MG63 (cell line): ENCODE results near the gene FABP2. TPM values are rescaled to one million over a fixed set of nuclear protein-coding genes. Genes with fewer than 3 reads are reported as not detected.
A peak's percentile ranks its signal among the peaks of the same experiment; 100 is the strongest.
"Not testable (repeated sequence)": the region's sequence is repeated elsewhere in the genome, so short reads cannot be mapped to it uniquely, and the experiment has no call there.

Source experiments
- DNase-seq: peaks from one replicate; pipeline ENCODE4 v3.0.0-alpha.2; 2020
- H3K27me3 ChIP-seq: fragments of 250-450 bp; sonication (Bioruptor Pico); 2 replicates; pipeline ENCODE4 v1.5.1; 2020; ENCODE audit warnings: mild to moderate bottlenecking, moderate library complexity
- H3K36me3 ChIP-seq: fragments of 250-450 bp; sonication (Bioruptor Pico); 2 replicates; pipeline ENCODE4 v1.5.1; 2020; ENCODE audit warnings: mild to moderate bottlenecking, moderate library complexity
- H3K4me3 ChIP-seq: fragments of 250-450 bp; sonication (Bioruptor Pico); 2 replicates; pipeline ENCODE4 v1.5.1; 2020; ENCODE audit warnings: mild to moderate bottlenecking, moderate library complexity
- H3K9me3 ChIP-seq: fragments of 250-450 bp; sonication (Bioruptor Pico); 2 replicates; pipeline ENCODE4 v1.5.1; 2020; ENCODE audit warnings: mild to moderate bottlenecking, moderate library complexity
- total RNA-seq: library from RNA; depleted of rRNA; stranded (reverse); fragments of >200 nt; shearing (Covaris generic); gene quantifications from 2 replicates; pipeline ENCODE4 v1.2.3, GENCODE V29; 2014; ENCODE audit warnings: low replicate concordance; rRNA removed

The FABP2 gene
- total RNA-seq, 1 experiment from 2014 or later, result not detected

- Histone ChIP-seq H3K4me3 (no peak overlapping the region), H3K27me3 (no peaks in the 10 kb centered on the region), H3K36me3 (peaks cover 2% of the 10 kb centered on the region; the same call in 1 of the 2 replicates), H3K9me3 (no peaks in the 10 kb centered on the region)
- DNase-seq, result no peak
Measured at GRCh38 chr4:119286377-119287002, 35.4 kb downstream of the FABP2 start.

- DNase-seq, result no peak
- no peaks in the 10 kb centered on the region for H3K9me3 ChIP-seq
- peak overlapping the region; percentile 34 for H3K4me3 ChIP-seq
- H3K27me3 ChIP-seq, result no peaks in the 10 kb centered on the region
- H3K36me3 ChIP-seq, result no peaks in the 10 kb centered on the region
Measured at GRCh38 chr4:119284876-119285780, 36.8 kb downstream of the FABP2 start.

- Histone ChIP-seq H3K27me3 (no peaks in the 10 kb centered on the region), H3K36me3 (no peaks in the 10 kb centered on the region), H3K9me3 (no peaks in the 10 kb centered on the region), H3K4me3 (no peak overlapping the region)
- no peak for DNase-seq
Measured at GRCh38 chr4:119281393-119281792, 40.5 kb downstream of the FABP2 start.

DNA sequence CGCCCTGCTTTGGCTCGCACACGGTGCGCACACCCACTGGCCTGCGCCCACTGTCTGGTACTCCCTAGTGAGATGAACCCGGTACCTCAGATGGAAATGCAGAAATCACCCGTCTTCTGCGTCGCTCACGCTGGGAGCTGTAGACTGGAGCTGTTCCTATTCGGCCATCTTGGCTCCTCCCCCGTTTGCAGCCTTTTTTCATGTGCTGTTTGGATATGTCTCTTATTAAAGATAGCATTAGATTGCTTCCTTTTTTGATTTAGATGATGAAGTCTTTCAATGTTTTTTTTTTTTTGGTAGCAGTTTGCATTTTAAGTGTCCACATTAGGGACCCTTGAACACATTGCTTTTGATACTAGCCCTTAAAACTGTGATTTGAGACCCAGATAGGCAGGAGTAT, 42.0 kb downstream of the FABP2 start:
- H3K4me3 ChIP-seq, H3K36me3 ChIP-seq, DNase-seq, H3K27me3 ChIP-seq, H3K9me3 ChIP-seq: not testable (repeated sequence)

GRCh38 chr4:119279541-119279940, 42.4 kb downstream of the FABP2 start:
- not testable (repeated sequence) for H3K9me3 ChIP-seq, DNase-seq, H3K4me3 ChIP-seq, H3K36me3 ChIP-seq, H3K27me3 ChIP-seq

DNA sequence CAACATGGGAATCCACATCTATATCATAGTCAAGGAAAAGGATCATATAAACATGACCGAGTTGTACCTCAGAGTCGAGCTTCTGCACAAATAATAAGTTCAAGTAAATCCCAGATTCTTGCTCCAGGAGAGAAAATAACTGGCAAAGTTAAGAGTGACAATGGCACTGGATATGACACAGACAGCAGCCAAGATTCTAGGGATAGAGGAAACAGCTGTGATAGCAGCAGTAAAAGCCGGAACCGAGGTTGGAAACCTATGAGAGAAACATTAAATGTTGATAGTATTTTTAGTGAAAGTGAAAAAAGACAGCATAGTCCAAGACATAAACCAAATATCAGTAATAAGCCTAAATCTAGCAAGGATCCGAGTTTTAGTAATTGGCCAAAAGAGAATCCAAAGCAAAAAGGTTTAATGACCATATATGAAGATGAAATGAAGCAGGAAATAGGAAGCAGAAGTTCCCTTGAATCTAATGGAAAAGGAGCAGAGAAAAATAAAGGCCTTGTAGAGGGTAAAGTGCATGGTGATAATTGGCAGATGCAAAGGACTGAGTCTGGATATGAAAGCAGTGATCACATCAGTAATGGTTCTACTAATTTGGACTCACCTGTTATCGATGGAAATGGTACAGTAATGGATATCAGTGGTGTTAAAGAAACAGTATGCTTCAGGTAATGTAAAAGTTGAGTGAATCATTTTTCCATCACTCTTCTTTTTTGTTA, 50.4 kb downstream of the FABP2 start:
- Histone ChIP-seq H3K36me3 (peaks cover 10% of the 10 kb centered on the region; the same call in 1 of the 2 replicates), H3K4me3 (no peak overlapping the region), H3K9me3 (no peaks in the 10 kb centered on the region), H3K27me3 (no peaks in the 10 kb centered on the region)
- no peak for DNase-seq

DNA sequence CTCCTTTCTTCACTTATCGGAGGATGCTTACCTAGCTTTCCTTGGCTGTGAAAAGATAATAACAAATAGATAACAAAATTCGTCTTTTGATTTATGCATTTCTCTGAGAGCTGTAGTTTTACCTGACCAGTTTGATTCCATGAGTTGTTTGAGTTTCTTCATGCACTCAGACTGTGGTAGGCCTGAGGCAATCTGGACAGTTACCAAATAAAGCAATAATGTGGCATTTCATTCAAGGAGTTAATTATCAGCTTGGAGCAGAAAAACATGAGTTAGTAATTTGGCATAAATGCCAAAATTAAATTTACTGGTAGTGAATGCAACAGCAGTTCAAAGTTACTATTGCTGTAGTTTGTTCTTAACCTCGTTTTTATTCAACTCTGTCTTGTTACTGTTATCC, 53.5 kb downstream of the FABP2 start:
- Histone ChIP-seq H3K4me3 (no peak overlapping the region), H3K27me3 (no peaks in the 10 kb centered on the region), H3K9me3 (no peaks in the 10 kb centered on the region), H3K36me3 (peaks cover 14% of the 10 kb centered on the region; the same call in 1 of the 2 replicates)
- no peak for DNase-seq

Other genes with a start within 250 kb of the FABP2 start
- gene MYOZ2, start 186.3 kb downstream of the FABP2 start, total RNA-seq, result not detected in 2 replicates
- 6.3 and 47.3 TPM in 2 replicates for gene USP53, start 109.4 kb downstream of the FABP2 start, total RNA-seq